HAP-1 (cell line): Measurements from ENCODE around the gene SH2B3.

ENCODE experiments used
- DNase-seq, 2 experiments: peaks; one replicate each; pipeline ENCODE4 v3.0.0-alpha.2; 2016 to 2020; ENCODE audit warnings: low spot score in 2 of 2
- H3K27me3 ChIP-seq: fragments of 250-450 bp; sonication (Bioruptor Pico); 2 replicates; pipeline ENCODE4 v1.5.1; 2020; ENCODE audit warnings: low read depth, mild to moderate bottlenecking, moderate library complexity
- H3K36me3 ChIP-seq: fragments of 250-450 bp; sonication (Bioruptor Pico); replicated peaks from 2 replicates; pipeline ENCODE4 v1.5.1; 2020; ENCODE audit warnings: mild to moderate bottlenecking
- H3K4me1 ChIP-seq: fragments of 250-450 bp; sonication (Bioruptor Pico); 2 replicates; pipeline ENCODE4 v1.5.1; 2020; ENCODE audit warnings: mild to moderate bottlenecking
- H3K4me3 ChIP-seq: fragments of 250-450 bp; sonication (Bioruptor Pico); 2 replicates; pipeline ENCODE4 v1.5.1; 2020; ENCODE audit warnings: mild to moderate bottlenecking, moderate library complexity
- H3K9me3 ChIP-seq: fragments of 250-450 bp; sonication (Bioruptor Pico); 2 replicates; pipeline ENCODE4 v1.5.1; 2020; ENCODE audit warnings: mild to moderate bottlenecking, moderate library complexity
- in situ Hi-C: fragments of 300-500 bp; cut with MboI; formaldehyde crosslinking; loops from 3 replicates; pipeline ENCODE4 v1.14.3; 2020; ENCODE audit warnings: low sequenced_read_pairs, inconsistent platforms, mixed read lengths

Gene SH2B3

DNA sequence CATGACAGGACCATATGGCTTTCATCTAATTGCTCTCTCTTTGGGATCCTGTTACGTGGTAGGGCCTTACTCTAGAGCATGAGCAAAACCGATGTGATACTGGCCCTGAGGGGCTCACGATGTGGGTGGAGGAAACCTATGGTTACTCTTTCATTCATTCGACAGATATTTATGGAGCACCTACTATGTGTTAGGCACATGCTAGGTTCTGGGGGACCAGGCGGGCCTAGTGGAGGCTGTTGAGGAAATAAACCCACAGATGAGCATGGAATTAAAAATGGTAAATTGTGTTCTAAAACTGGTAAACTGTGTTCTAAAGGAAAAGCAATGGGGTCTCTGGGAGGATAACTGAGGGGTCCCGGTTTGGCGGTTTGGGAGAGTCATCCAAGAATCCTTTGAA is 14.8 kb downstream of the SH2B3 start:
- no peak for DNase-seq
- H3K4me3 ChIP-seq, result no peak overlapping the region
- peaks cover 7% of the 10 kb centered on the region; the same call in 1 of the 2 replicates for H3K36me3 ChIP-seq
- H3K9me3 ChIP-seq, result no peaks in the 10 kb centered on the region
- H3K27me3 ChIP-seq, result no peaks in the 10 kb centered on the region
- peaks cover 4% of the 10 kb centered on the region; the same call in 1 of the 2 replicates for H3K4me1 ChIP-seq
- in situ Hi-C loops, result no loop called here

DNA sequence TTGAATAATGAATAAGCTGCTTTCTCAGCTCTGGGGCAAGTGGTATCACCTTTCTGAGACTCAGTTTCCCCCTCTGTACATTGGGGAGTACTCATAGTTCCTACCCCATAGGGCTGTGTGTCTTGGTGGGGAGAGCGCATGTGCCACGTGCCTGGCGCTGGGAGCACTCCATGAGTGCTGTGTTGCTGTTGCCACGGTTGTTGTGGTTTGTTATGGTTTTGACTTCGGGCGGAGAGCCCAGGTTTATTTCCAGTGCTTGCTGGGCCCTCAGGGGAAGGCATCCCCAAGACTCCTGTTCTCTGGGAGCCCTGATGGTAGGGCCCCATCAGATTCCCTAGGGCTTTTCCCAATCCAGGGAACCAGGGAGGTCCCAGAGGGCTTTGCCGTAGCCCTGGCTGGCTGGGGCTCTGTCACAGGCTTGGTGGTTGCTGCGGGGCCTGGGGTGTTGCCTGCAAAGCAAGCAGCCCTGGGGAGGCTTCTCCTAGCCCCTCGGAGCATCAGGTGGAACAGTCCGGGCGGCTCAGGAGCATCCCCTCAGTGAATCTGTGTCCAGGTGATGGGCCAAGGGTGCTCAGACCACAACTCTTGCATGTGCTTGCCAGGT is 18.6 kb downstream of the SH2B3 start:
- in situ Hi-C loops, result no loop called here

DNA sequence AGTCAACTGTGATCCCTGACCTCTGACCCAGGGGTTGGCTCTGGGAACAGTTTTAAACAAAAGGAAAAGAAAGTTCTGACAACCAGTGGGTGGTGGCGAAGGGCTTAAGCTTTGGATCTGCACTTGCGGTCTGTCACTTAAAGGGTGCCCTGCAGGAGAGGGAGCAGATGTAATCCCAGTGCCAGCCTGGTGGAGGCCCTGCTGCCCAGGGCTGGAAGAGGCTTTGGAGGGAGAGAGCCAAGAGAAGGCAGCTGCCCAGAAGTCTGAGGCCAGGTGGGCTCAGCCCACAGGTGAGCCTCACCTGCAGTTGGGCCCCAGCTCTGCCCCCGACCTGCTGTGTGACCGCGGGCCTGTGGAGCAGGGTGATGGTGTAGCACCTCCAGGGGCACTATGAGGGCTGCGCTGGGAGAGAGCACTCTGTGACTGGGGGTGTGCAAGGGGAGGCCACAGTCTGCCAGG is 19.1 kb downstream of the SH2B3 start:
- H3K4me1 ChIP-seq, result peaks cover 4% of the 10 kb centered on the region; the same call in 1 of the 2 replicates
- no peak overlapping the region for H3K4me3 ChIP-seq
- in situ Hi-C loops, result no loop called here
- DNase-seq, result no peak
- H3K36me3 ChIP-seq, result peaks cover 7% of the 10 kb centered on the region; the same call in 1 of the 2 replicates
- H3K27me3 ChIP-seq, result no peaks in the 10 kb centered on the region
- no peaks in the 10 kb centered on the region for H3K9me3 ChIP-seq

More for the DNA sequence above, 18.6 kb downstream of the SH2B3 start:
- Histone ChIP-seq H3K36me3 (peaks cover 7% of the 10 kb centered on the region; the same call in 1 of the 2 replicates), H3K4me3 (no peak overlapping the region), H3K27me3 (no peaks in the 10 kb centered on the region), H3K9me3 (no peaks in the 10 kb centered on the region), H3K4me1 (peaks cover 4% of the 10 kb centered on the region; the same call in 1 of the 2 replicates)
- DNase-seq, result no peak

DNA sequence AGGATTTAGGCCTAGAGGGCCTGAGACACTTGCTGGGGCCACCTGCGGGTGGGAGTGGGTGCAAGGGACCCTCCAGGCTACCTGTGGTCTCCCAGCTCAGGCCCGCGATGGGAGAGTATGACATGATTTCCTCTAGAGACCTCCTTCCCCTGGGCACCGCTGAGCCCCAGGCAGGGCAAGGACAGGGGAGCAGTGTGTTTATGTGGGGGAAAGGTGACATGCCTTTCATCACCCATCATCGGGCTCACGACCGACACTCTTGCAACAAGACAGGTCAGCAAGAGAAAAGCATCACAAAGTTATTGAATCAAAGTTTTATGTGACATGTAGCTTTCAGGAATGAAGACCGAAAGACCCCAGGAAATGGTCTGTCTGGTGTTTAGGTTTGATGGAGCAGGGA is 19.9 kb downstream of the SH2B3 start:
- Histone ChIP-seq H3K36me3 (peaks cover 3% of the 10 kb centered on the region; the same call in 1 of the 2 replicates), H3K27me3 (no peaks in the 10 kb centered on the region), H3K4me3 (no peak overlapping the region), H3K4me1 (peaks cover 4% of the 10 kb centered on the region; the same call in 1 of the 2 replicates), H3K9me3 (no peaks in the 10 kb centered on the region)
- DNase-seq, result no peak
- in situ Hi-C loops, result no loop called here

DNA sequence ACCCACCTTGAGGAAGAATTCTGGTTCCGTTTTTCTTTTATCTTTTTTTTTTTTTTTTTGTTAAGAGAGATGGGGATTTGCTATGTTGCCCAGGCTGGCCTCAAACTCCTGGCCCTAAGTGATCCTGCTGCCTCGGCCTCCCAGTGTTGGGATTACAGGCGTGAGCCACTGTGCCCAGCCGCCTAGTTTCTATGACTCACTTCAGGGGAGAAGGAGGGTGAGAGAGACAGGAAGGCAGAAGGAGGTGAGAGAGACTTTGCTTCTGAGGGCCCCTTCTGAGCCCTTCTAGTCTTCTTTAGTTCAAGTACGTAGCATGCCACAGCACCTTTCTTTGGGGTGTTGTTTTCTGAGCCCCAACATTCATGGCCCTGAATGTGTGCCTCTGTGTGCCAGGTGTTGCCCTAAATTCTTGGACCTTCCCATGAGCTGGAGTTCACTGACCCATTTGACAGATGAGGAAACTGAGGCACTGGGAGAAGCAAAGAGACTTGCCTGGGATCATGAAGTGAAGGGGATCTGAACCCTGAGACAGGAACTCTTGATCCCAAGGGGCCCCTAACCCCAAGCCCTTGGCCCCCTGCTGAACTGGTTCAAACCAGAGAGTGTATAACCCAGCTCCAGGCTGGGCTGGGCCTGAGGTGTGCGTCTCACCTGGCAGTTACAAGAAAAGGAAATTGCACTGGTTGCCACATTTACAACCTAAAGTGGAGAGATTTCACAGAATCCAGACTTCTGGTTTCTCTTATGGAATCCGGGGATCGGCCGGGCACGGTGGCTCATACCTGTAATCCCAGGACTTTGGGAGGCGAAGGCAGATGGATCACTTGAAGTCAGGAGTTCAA is 20.8 kb downstream of the SH2B3 start:
- Histone ChIP-seq H3K4me1 (peaks cover 6% of the 10 kb centered on the region; the same call in 1 of the 2 replicates), H3K9me3 (no peaks in the 10 kb centered on the region), H3K4me3 (no peak overlapping the region), H3K27me3 (no peaks in the 10 kb centered on the region), H3K36me3 (no peaks in the 10 kb centered on the region)
- in situ Hi-C loops, result no loop called here
- DNase-seq, result no peak

DNA sequence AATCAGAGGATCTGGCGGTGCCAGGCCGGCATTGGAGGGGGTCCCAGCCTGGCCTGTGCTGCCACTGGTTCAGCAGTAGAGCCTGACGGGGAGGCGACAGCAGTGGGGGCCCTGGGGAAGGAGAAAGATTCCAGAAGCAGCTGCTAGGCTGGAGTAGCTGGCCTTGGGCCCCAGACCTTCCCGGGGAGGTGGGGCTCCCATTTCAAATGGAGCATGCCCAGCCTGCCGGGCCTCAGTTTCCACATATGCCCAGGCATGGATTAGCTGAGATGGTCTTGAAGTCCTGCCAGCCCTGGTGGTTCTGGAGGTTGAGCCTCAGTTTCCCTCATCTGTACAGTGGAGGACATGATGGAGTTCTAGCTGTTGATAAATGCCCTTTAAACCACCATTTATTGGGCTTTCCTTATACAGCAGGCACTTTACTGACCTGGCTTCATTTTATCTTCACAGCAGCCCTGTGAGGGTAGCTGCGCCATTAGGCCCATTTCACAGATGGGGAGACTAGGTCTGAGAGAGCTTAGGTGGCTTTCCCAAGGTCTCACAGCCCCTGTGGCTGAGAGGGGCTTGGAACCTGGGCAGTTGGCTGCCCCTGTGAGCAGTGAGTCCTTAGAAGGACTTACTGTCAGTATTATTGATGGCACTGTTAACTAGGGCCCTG is 21.8 kb downstream of the SH2B3 start:
- H3K9me3 ChIP-seq, result no peaks in the 10 kb centered on the region
- in situ Hi-C loops, result no loop called here
- H3K4me1 ChIP-seq, result peaks cover 6% of the 10 kb centered on the region; the same call in 1 of the 2 replicates
- no peaks in the 10 kb centered on the region for H3K36me3 ChIP-seq
- no peak overlapping the region for H3K4me3 ChIP-seq
- no peak for DNase-seq
- no peaks in the 10 kb centered on the region for H3K27me3 ChIP-seq

DNA sequence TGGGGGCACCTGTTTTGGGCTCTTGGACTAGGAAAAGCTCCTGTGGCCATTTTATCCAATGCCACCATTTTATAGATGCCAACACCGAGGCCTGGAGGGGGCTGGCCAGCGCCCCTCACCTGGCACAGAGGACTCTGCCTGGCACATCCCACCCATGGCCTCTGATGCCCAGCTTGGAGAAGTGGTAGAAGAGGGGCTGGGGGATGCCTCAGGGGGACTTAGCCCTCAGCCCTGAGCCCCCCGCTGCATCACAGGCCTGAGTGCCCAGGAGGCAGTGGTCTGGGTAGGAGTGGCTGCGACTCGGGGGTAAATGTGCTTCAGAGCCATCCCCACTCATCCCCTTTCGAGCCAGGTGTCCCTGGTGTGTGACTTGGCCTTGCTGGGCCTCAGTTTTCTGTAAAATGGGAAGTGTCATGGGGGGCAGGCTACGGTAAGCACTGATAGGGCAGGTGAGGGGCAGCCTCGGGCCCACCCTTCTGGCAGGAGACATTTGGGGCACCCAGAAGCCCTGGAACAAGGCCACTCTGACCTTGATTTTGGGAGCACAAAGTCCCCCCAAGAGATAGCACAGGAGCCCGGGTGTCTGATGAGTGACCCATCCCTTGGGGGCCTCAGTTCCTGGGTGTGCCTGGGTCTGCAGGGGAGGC is 22.5 kb downstream of the SH2B3 start:
- Histone ChIP-seq H3K9me3 (no peaks in the 10 kb centered on the region), H3K36me3 (no peaks in the 10 kb centered on the region), H3K4me3 (no peak overlapping the region), H3K27me3 (no peaks in the 10 kb centered on the region), H3K4me1 (peaks cover 6% of the 10 kb centered on the region; the same call in 1 of the 2 replicates)
- no peak for DNase-seq
- in situ Hi-C loops, result no loop called here

DNA sequence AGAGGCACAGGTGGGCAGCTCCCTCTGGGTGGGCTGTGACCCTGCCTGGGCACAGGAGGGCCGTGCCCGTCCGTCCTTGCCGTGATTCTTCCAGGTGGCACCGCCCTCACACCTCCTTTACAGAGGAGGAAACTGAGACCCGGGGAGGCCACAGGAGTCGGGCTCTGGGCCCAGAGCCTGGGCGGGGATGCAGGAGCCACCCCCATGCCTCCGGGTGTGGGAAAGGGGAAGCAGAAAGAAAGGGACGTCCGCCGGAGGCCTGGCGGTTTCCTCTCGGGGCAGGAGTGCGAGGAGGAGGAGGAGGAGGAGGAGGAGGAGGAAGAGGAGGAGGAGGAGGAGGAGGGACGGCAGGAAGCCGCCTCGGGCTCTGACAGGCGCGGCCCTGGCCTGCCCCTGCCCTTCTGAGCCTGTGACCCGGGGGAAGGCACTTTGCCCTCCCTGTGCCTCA is 23.0 kb downstream of the SH2B3 start:
- Histone ChIP-seq H3K4me1 (peaks cover 6% of the 10 kb centered on the region; the same call in 1 of the 2 replicates), H3K9me3 (no peaks in the 10 kb centered on the region), H3K4me3 (no peak overlapping the region), H3K27me3 (no peaks in the 10 kb centered on the region), H3K36me3 (no peaks in the 10 kb centered on the region)
- in situ Hi-C loops, result no loop called here
- no peak for DNase-seq

DNA sequence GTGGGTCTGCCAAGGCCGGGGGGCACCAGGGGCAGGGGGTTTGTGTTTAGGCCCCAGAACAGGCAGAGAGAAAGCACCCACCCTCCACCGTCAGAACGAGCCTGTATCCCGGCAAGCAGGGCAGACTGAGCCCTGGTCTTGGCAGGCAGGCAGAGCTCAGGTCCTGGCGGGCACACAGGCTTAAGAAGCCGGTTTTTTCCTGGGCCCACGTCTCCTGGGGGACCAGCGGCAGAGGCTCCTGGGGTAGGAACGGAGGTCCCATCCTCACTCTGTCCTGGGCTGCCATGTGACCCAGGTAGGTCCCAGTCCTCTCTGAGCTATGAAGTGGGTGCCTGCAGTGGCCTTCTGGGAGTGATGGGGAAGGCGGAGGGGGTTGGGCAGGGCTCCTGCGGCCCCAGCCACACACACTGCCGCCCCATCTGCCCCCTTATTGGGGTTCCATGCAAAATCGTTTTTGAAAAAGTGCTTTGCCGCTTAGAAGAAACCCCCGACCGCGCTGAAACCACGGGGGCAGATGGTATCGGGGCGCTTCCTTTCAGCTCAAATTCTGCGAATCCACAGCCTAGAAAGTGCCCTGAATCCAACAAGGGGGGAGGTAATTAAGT is 24.2 kb downstream of the SH2B3 start:
- no peak overlapping the region for H3K4me3 ChIP-seq
- H3K4me1 ChIP-seq, result peaks cover 13% of the 10 kb centered on the region

DNA sequence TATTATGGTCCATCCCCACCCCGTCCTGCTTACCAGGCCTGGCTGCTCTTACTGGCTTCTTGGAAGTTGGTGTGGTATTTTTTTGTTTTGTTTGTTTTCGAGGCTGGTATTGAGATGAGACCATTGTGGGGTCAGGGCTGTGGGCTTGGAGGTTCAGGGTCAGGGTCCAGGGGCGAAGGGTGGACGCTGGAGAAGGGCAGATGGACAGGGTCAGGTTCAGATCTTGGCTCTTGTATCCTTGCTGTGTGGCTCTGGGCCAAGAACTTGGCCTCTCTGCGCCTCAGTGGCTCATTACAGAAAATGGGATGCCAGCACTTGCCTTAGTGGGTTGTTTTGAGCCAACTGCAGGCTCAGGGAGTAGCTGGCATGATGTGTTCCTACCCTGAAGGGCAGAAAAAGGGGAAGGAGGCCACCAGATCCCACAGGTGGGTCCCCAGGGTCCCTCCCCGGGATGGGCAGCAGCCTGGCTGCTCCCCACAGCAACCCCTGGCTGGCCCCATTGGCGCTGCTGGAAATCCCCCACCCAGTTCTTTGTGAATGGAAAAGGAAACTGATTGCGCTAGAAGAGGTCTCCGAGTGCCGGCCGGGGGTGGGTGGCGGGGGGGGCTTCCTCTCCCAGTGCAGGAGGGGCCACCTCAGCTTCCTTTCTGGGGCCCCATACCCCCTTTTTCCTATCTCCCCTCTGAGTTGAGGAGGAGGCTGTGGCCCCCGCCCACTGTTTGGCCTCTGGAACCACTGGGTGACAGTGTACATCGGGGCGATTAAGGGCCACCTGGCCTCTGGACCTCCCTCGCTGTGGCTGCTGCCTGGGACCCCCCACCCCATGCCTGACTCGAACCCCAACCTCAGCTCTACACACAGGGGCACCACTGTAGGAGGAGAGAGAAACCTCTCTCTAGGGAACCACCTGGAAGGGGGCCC is 25.0 kb downstream of the SH2B3 start:
- H3K36me3 ChIP-seq, result no peaks in the 10 kb centered on the region
- DNase-seq, result no peak
- in situ Hi-C loops, result no loop called here
- no peaks in the 10 kb centered on the region for H3K27me3 ChIP-seq
- H3K4me1 ChIP-seq, result peaks cover 17% of the 10 kb centered on the region
- H3K4me3 ChIP-seq, result no peak overlapping the region
- H3K9me3 ChIP-seq, result no peaks in the 10 kb centered on the region

More for the DNA sequence above, 24.2 kb downstream of the SH2B3 start:
- in situ Hi-C loops, result no loop called here
- Histone ChIP-seq H3K27me3 (no peaks in the 10 kb centered on the region), H3K36me3 (no peaks in the 10 kb centered on the region), H3K9me3 (no peaks in the 10 kb centered on the region)
- no peak for DNase-seq

DNA sequence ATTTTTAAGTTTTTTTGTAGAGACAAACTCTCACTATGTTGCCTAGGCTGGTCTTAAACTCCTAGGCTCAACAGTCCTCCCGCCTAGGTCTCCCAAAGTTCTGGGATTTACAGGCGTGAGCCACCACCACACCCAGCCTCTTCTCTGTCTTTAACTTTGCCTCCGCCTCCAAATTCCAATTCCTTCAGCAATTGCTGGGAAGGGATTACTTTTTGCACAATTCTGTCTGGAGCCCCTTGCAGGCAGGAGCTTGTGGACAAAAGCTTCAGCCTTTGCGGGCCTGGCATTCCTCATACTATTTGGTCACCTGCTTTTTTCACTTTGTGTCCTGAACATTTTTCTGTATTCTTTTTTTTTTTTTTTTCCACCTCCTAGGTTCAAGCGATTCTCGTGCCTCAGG is 26.0 kb downstream of the SH2B3 start:
- H3K36me3 ChIP-seq, result no peaks in the 10 kb centered on the region
- no peak overlapping the region for H3K4me3 ChIP-seq
- in situ Hi-C loops, result no loop called here
- no peaks in the 10 kb centered on the region for H3K27me3 ChIP-seq
- H3K4me1 ChIP-seq, result peaks cover 17% of the 10 kb centered on the region
- H3K9me3 ChIP-seq, result no peaks in the 10 kb centered on the region
- peak; percentile 45 for DNase-seq

DNA sequence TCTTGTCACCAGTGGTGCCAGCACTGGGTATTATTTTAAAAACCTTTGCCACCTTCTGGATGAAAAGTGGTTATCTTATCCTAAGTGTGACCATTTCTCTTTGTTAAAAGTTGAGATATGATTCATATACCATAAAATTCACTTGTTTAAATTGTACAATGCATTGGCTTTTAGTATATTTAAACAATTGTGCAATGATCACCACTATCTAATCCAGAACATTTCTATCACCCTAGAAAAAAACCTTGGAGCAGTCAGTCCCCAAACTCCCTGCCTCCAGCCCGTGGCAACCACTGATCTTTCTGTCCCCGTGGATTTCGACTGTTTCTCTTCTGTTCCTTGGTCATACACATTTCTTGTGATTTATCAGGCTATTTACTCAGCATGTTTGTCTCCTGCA is 28.3 kb downstream of the SH2B3 start:
- H3K4me1 ChIP-seq, result peaks cover 17% of the 10 kb centered on the region
- H3K4me3 ChIP-seq, result no peak overlapping the region
- no peaks in the 10 kb centered on the region for H3K9me3 ChIP-seq
- no peak for DNase-seq
- no peaks in the 10 kb centered on the region for H3K36me3 ChIP-seq
- no peaks in the 10 kb centered on the region for H3K27me3 ChIP-seq
- in situ Hi-C loops, result no loop called here
